ENCODE measurements around the gene KDM4C. TPM values are rescaled to one million over a fixed set of nuclear protein-coding genes. Genes with fewer than 3 reads are reported as not detected.

Gene KDM4C
- total and polyA plus RNA-seq, 2 of the 8 experiments (the other 6 are each of a cell fraction or from before 2014, with no cell fraction given): 13.0 to 26.1 TPM

DNA sequence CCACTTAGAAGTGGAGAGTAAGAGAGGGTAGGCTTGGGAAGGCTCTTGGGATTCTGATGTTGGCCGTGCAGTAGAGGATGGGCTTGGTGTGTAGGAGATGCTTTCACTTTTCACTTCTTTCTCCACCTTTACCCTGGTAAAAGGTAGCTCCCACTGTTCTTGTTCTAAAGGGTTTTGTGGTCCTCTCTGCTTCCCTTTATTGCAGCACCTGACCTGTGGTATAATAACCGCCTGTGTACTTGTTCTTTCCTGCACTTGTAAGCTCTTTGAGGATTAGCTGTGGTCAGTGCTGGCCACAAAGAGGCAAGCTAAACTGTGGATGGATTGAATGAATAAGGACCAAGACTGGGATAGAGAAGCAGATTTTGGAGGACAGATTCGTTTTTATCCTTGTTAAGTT, 25.2 kb downstream of the KDM4C start:
- H3K27me3 ChIP-seq (replicated peaks in 1 of 4; ENCODE audit: control insufficient read depth in 3 of 4, extremely low read depth in 1 of 4, insufficient read depth in 3 of 4, low read length in 3 of 4): no peaks in the 10 kb centered on the region
- FAIRE-seq (no peak), DNase-seq (ENCODE audit: low read depth in 1 of 2, low spot score in 2 of 2) (no peak)
- H2BK20ac ChIP-seq (ENCODE audit: low read length): 0 out of 2 replicates have a peak overlapping the region, but pooled peaks have one; percentile 13
- H3K27ac ChIP-seq (ENCODE audit: low read depth, low read length): no peak overlapping the region
- no peak overlapping the region for H2AK5ac ChIP-seq (ENCODE audit: low read depth, low read length)
- no peak overlapping the region for H4K5ac ChIP-seq (ENCODE audit: insufficient read length, low read depth, low read length)
- H3K4ac ChIP-seq (replicated peaks; ENCODE audit: insufficient read length, low read depth, low read length): no peak overlapping the region
- H3K4me1 ChIP-seq (replicated peaks in 1 of 4; ENCODE audit: control insufficient read depth in 3 of 4, insufficient read depth in 4 of 4, low read length in 3 of 4): peaks cover 0 to 25% (median 18%) of the 10 kb centered on the region in 4 experiments; a peak in 5 of 7 replicates
- H3K79me1 ChIP-seq (ENCODE audit: low read depth, low read length): peaks cover 6% of the 10 kb centered on the region; the same call in 1 of the 2 replicates
- no peak overlapping the region for H2BK15ac ChIP-seq (ENCODE audit: low read length)
- no peaks in the 10 kb centered on the region for H3K23me2 ChIP-seq (ENCODE audit: low read depth, low read length)
- H3K9ac ChIP-seq (replicated peaks in 1 of 4; ENCODE audit: extremely low read depth in 1 of 4, low read depth in 3 of 4, low read length in 3 of 4): no peak overlapping the region
- no peaks in the 10 kb centered on the region for H4K20me1 ChIP-seq (replicated peaks in 1 of 2; ENCODE audit: control insufficient read depth in 1 of 2, insufficient read depth in 2 of 2, low read length in 2 of 2)
- WGBS, 2 experiments (ENCODE audit: extremely low coverage in 1 of 2, insufficient coverage in 1 of 2, insufficient read length in 1 of 2, insufficient replicate concordance in 2 of 2, low coverage in 1 of 2, low lambda C conversion rate in 2 of 2, missing lambda C conversion rate in 1 of 2): 88% methylated on average over 3 of the region's 3 CpGs; no CpG with 5 or more reads in 1 of the 2 experiments
- no peak overlapping the region for H2AFZ ChIP-seq (ENCODE audit: low read length)
- no peak overlapping the region for H3K4me3 ChIP-seq (ENCODE audit: extremely low read depth in 1 of 4, insufficient read depth in 2 of 4, low read depth in 3 of 4, low read length in 4 of 4)
- ChIA-PET POLR2A (ENCODE audit: partially characterized antibody) (interaction anchor here (1.1 to 2.1 kb wide), 2 partner anchors 13 to 25 kb away, joined by 3 to 6 read pairs; partner anchors contain the start of gene KDM4C), CTCF (ENCODE audit: partially characterized antibody) (interaction anchor here (1.2 to 1.3 kb wide), 2 partner anchors 22 to 44 kb away, joined by 3 read pairs; no protein-coding TSS in a partner anchor)
- H2BK120ac ChIP-seq (replicated peaks; ENCODE audit: low read depth, low read length): no peak overlapping the region
- no peak overlapping the region for H2BK5ac ChIP-seq (ENCODE audit: low read depth, low read length)
- H4K91ac ChIP-seq (replicated peaks; ENCODE audit: insufficient read length, low read length): no peak overlapping the region
- H3K23ac ChIP-seq (ENCODE audit: insufficient read length): no peak overlapping the region
- H4K8ac ChIP-seq (ENCODE audit: extremely low read depth, insufficient read depth, low read length): no peak overlapping the region
- H3K4me2 ChIP-seq (ENCODE audit: insufficient read depth in 1 of 2, low read depth in 2 of 2, low read length in 2 of 2): no peak overlapping the region
- H3K79me2 ChIP-seq (ENCODE audit: control insufficient read depth in 1 of 2, insufficient read depth in 2 of 2, low read length in 2 of 2): peaks cover 3 to 92% of the 10 kb centered on the region in 2 experiments; a peak in 3 of 4 replicates
- no peak overlapping the region for H3K56ac ChIP-seq (replicated peaks; ENCODE audit: insufficient read length, low read depth, low read length)
- H2BK12ac ChIP-seq (ENCODE audit: low read depth, low read length): no peak overlapping the region
- H3K9me3 ChIP-seq (ENCODE audit: insufficient read depth in 2 of 2, low read depth in 1 of 2, low read length in 1 of 2): no peaks in the 10 kb centered on the region
- TF ChIP-seq RNF2 (IDR thresholded peaks at IDR 0.05; ENCODE audit: borderline replicate concordance, low read depth, low read length, missing control alignments, poor library complexity, severe bottlenecking): no peak
- TF ChIP-seq BRCA1 (IDR thresholded peaks at IDR 0.05; ENCODE audit: low read depth, low read length): no peak
- TF ChIP-seq HDAC6 (IDR thresholded peaks at IDR 0.05; ENCODE audit: low read depth, low read length): no peak
- no peak for TF ChIP-seq BACH1 (IDR thresholded peaks at IDR 0.05; ENCODE audit: low read length)
- no peak for TF ChIP-seq SUZ12 (IDR thresholded peaks at IDR 0.05; ENCODE audit: low read length)
- TF ChIP-seq CBX8 (IDR thresholded peaks at IDR 0.05; ENCODE audit: borderline replicate concordance, low read depth, low read length): no peak
- no peak for TF ChIP-seq TAF7 (optimal IDR thresholded peaks at IDR 0.05; ENCODE audit: borderline replicate concordance, low read depth, low read length)
- no peak for TF ChIP-seq TEAD4 (IDR thresholded peaks at IDR 0.05; ENCODE audit: low read depth, low read length)
- TF ChIP-seq POLR2A (IDR thresholded peaks at IDR 0.05; ENCODE audit: control extremely low read depth in 1 of 2, low read depth in 2 of 2, low read length in 2 of 2): no peak
- TF ChIP-seq SP4 (IDR thresholded peaks at IDR 0.05; ENCODE audit: low read length): no peak
- H3K18ac ChIP-seq (ENCODE audit: extremely low read depth, low read length): no peak overlapping the region
- no peak overlapping the region for H3K14ac ChIP-seq (ENCODE audit: insufficient read length)
- no peaks in the 10 kb centered on the region for H3K36me3 ChIP-seq (ENCODE audit: control insufficient read depth in 2 of 4, insufficient read depth in 4 of 4, low read length in 3 of 4)

Measured in H1 (cell line).